Mammary epithelial cell (primary cell): Measurements from ENCODE around the gene GOLGA8B.

ENCODE experiments used
- CTCF ChIP-seq, 2 donors: IDR thresholded peaks in 1 of 2; conservative IDR thresholded peaks in 1 of 2; 2 replicates each; pipeline ENCODE4 v1.5.1; 2011 to 2012; ENCODE audit warnings: inconsistent platforms in 2 of 2, low read length in 2 of 2, mild to moderate bottlenecking in 2 of 2, control low read depth in 1 of 2, low read depth in 1 of 2; ENCODE audit not compliant: insufficient read depth in 1 of 2; ENCODE audit errors: extremely low read depth in 1 of 2
- EZH2 ChIP-seq: IDR thresholded peaks from 2 replicates; pipeline ENCODE4 v1.6.1; 2012; ENCODE audit warnings: low read length, inconsistent platforms, borderline replicate concordance

GRCh38 chr15:34584996-34585395 lies 1.5 kb upstream of the GOLGA8B start:
- TF ChIP-seq EZH2 (no peak), CTCF (conservative IDR thresholded peaks at IDR 0.05 in 1 of 2, IDR thresholded peaks at IDR 0.05 in 1 of 2; ENCODE audit: extremely low read depth in 1 of 2, insufficient read depth in 1 of 2, low read depth in 1 of 2, low read length in 2 of 2) (no peak)
